ENCODE data around the gene THAP4.

GRCh38 chr2:241560162-241560882, 76.6 kb downstream of the THAP4 start:
- no peak for TF ChIP-seq POLR2AphosphoS5 (IDR thresholded peaks at IDR 0.05; ENCODE audit: low read depth, low read length)
- no peak for TF ChIP-seq SIN3A (IDR thresholded peaks at IDR 0.05; ENCODE audit: borderline replicate concordance, insufficient read depth, low read length)
- no peak for TF ChIP-seq TAF1 (IDR thresholded peaks at IDR 0.05; ENCODE audit: borderline replicate concordance, insufficient read depth, low read length)
- no peak for TF ChIP-seq REST (IDR thresholded peaks at IDR 0.05; ENCODE audit: insufficient read depth in 1 of 2, low read depth in 2 of 2, low read length in 2 of 2)
